ENCODE results near the gene ATE1.

- TF ChIP-seq POLR2A (IDR thresholded peaks at IDR 0.05) (no peak), CTCF (IDR thresholded peaks at IDR 0.05) (no peak)
These were observed 19.8 kb upstream of the ATE1 start for GRCh38 chr10:121947343-121948330.

Measured in uterus (tissue), 2 donors.